KMS-11 (cell line): ENCODE results near the gene KIAA0930.

Source experiments
- H2AFZ ChIP-seq: fragments of 200-600 bp; sonication (generic); 2 replicates; pipeline ENCODE4 v1.6.1; 2016; ENCODE audit warnings: antibody characterized with exemption, mixed run types, low read depth
- H3K27ac ChIP-seq: fragments of 200-600 bp; sonication (generic); 2 replicates; pipeline ENCODE4 v1.6.1; 2016; ENCODE audit warnings: mild to moderate bottlenecking, mixed run types
- H3K27me3 ChIP-seq: fragments of 200-600 bp; sonication (generic); 2 replicates; pipeline ENCODE4 v1.6.1; 2017; ENCODE audit warnings: mild to moderate bottlenecking, low read depth, mixed run types, moderate library complexity; ENCODE audit not compliant: insufficient read depth
- H3K36me3 ChIP-seq: fragments of 200-600 bp; sonication (generic); 2 replicates; pipeline ENCODE4 v1.6.1; 2017; ENCODE audit warnings: mild to moderate bottlenecking, mixed run types; ENCODE audit not compliant: insufficient read depth
- H3K4me1 ChIP-seq: fragments of 200-600 bp; sonication (generic); 2 replicates; pipeline ENCODE4 v1.6.1; 2016; ENCODE audit warnings: mild to moderate bottlenecking, low read depth, mixed run types; ENCODE audit not compliant: poor library complexity, severe bottlenecking
- H3K4me2 ChIP-seq: fragments of 200-600 bp; sonication (generic); 2 replicates; pipeline ENCODE4 v1.7.0; 2016; ENCODE audit warnings: mild to moderate bottlenecking, mixed run types
- H3K4me3 ChIP-seq: fragments of 200-600 bp; sonication (generic); IDR thresholded peaks from 2 replicates; pipeline ENCODE4 v1.6.1; 2017; ENCODE audit warnings: low read depth, low read length, mixed read lengths; ENCODE audit not compliant: insufficient read depth
- H3K79me2 ChIP-seq: fragments of 200-600 bp; sonication (generic); 2 replicates; pipeline ENCODE4 v1.6.1; 2016; ENCODE audit warnings: low read depth, mixed run types; ENCODE audit not compliant: insufficient read depth
- H3K9ac ChIP-seq: fragments of 200-600 bp; sonication (generic); 2 replicates; pipeline ENCODE4 v1.6.1; 2016; ENCODE audit warnings: mild to moderate bottlenecking, mixed run types
- H4K20me1 ChIP-seq: fragments of 200-600 bp; sonication (generic); 2 replicates; pipeline ENCODE4 v1.6.1; 2016; ENCODE audit warnings: mild to moderate bottlenecking, mixed run types; ENCODE audit not compliant: insufficient read depth
- TF ChIP-seq, protein P1 (sequence below): fragments of 200-600 bp; sonication (generic); conservative IDR thresholded peaks from 2 replicates; pipeline ENCODE4 v1.6.1; 2017; ENCODE audit warnings: low read depth, mild to moderate bottlenecking, antibody characterized with exemption, low read length, moderate library complexity, mixed read lengths

KIAA0930 gene

DNA sequence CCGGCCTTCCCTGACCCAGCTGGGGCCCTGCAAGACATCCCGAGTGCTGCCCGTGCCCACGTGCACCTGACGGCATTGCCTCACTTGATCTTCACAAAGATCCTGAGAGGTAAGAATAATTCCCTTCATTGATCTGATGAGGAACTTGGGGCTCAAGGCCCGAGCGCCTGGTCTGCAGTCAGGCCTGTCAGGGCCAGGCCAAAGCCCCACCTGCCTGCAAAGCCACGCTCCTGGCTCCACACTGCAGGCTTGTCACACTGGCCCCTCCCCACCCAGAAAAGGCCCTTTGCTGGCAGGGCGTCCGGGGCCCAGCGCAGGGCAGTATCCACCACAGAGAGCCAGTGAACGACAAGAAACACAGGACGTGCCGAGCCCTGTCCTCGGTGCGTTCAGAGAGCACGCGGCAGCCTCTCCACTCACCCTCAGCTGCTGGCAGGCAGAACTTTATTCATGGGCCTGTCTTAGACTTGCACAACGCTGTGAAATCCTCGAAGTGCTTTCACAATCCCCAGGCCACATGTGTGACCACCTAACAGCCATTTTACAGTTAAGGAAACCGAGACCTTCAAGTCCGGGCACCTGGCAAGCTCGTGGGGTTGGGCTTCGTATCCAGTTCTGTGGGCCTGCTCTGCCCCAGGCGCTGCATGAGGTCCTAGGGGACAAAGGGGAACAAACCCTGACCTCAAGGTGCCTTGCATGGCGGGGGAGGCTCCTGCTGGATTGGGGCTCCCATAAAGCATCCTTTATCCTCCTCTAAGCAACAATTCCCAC lies 14.8 kb downstream of the KIAA0930 start:
- TF ChIP-seq, protein P1, sequence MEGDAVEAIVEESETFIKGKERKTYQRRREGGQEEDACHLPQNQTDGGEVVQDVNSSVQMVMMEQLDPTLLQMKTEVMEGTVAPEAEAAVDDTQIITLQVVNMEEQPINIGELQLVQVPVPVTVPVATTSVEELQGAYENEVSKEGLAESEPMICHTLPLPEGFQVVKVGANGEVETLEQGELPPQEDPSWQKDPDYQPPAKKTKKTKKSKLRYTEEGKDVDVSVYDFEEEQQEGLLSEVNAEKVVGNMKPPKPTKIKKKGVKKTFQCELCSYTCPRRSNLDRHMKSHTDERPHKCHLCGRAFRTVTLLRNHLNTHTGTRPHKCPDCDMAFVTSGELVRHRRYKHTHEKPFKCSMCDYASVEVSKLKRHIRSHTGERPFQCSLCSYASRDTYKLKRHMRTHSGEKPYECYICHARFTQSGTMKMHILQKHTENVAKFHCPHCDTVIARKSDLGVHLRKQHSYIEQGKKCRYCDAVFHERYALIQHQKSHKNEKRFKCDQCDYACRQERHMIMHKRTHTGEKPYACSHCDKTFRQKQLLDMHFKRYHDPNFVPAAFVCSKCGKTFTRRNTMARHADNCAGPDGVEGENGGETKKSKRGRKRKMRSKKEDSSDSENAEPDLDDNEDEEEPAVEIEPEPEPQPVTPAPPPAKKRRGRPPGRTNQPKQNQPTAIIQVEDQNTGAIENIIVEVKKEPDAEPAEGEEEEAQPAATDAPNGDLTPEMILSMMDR, result no peak
- Histone ChIP-seq H3K9ac (no peak overlapping the region), H3K27me3 (no peaks in the 10 kb centered on the region), H3K4me1 (no peaks in the 10 kb centered on the region), H3K36me3 (no peaks in the 10 kb centered on the region), H3K4me3 (no peak overlapping the region), H2AFZ (no peak overlapping the region), H3K79me2 (no peaks in the 10 kb centered on the region), H3K27ac (no peak overlapping the region), H3K4me2 (no peak overlapping the region), H4K20me1 (no peaks in the 10 kb centered on the region)

DNA sequence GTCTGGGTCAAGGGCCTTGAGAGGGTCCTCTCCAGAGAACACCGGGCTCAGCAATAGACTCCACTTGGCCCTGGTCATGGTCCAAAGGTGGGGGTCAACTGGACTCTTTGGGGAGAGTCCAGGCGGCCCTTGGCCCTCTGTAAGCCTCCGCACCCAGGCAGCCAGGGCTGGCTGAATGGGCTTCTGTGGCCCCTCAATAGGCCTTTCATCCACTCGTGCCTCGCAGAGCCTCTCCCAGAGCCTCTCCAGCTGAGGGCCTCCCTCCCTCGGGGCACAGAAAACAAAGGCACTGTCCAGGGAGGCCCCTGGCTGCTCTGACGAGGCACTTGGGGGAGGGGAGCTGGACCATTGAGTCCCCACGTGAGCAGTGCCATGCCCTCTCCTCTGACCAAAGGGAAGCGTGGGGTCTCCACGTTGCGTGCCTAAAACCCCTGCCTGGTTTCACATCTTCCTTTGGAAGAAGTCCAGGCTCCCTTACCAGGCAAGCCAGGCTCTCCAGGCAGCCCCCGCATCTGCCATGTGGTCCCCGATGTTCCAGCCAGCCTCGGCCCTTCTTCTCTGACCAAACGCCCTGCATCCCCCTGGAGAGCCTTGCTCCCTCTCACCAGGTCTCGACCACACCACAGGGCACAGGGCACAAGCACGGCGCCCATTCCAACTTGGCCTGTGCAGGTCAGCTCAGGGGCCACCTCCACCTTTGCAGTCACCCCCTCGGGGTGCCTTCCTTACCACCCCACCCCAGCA lies 15.5 kb downstream of the KIAA0930 start:
- Histone ChIP-seq H3K27ac (no peak overlapping the region), H3K9ac (no peak overlapping the region), H3K36me3 (no peaks in the 10 kb centered on the region), H3K79me2 (no peaks in the 10 kb centered on the region), H3K4me2 (no peak overlapping the region), H2AFZ (no peak overlapping the region), H3K4me3 (no peak overlapping the region), H3K27me3 (no peaks in the 10 kb centered on the region), H4K20me1 (no peaks in the 10 kb centered on the region), H3K4me1 (no peaks in the 10 kb centered on the region)
- TF ChIP-seq, protein P1, result no peak

DNA sequence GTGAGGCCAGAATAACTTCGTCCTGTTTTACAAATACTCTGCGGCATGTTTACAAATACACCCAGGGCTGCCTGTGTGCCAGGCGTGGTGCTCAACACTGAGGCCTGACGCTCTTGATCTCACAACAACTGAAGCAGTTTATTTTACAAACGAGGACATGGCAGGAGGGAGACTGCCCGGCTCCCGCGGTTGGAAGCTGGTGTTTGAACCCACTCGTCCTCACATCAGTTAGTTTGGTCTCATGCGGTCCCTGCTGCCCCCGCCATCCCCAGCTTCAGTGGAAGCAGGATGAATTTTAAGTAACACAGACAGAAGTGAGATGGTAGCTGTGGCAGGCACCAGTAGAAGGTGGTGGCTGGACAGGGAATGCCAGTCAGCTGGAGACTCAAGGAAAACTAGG lies 16.4 kb downstream of the KIAA0930 start:
- Histone ChIP-seq H3K79me2 (no peaks in the 10 kb centered on the region), H3K4me2 (no peak overlapping the region), H4K20me1 (no peaks in the 10 kb centered on the region), H3K4me3 (no peak overlapping the region), H3K36me3 (no peaks in the 10 kb centered on the region), H3K4me1 (no peaks in the 10 kb centered on the region), H2AFZ (no peak overlapping the region), H3K9ac (no peak overlapping the region), H3K27ac (no peak overlapping the region), H3K27me3 (no peaks in the 10 kb centered on the region)
- TF ChIP-seq, protein P1, result no peak

DNA sequence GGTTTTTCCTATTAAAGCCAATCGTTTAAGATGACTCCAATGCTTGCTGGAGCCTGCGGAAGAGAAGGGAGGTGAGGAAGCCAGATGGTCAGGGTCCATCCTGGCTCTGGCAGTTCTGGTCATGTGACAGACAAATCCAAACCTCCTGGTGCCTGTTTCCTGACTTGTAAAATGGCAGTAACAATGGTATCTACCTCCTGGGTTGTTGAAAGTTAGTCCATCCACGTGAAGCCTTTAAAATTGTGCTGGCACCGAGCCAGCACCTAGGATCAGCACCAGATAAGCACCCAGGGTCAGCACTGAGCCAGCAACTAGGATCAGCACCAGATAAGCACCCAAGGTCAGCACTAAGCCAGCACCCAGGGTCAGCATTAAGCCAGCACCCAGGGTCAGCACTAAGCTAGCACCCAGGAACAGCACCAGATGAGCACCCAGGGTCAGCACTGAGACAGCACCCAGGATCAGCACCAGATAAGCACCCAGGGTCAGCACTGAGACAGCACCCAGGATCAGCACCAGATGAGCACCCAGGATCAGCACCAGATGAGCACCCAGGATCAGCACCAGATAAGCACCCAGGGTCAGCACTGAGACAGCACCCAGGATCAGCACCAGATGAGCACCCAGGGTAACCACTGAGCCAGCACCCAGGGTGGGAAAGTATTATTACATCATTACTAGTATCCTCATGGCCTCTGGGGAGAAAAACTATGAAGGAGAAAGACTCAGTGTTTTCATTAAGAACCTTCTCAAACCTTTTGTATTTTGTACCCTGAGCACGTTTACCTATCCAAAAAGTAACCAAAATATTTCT lies 17.2 kb downstream of the KIAA0930 start:
- Histone ChIP-seq H3K4me2 (no peak overlapping the region), H3K36me3 (no peaks in the 10 kb centered on the region), H3K27ac (no peak overlapping the region), H2AFZ (no peak overlapping the region), H4K20me1 (no peaks in the 10 kb centered on the region), H3K79me2 (no peaks in the 10 kb centered on the region), H3K9ac (no peak overlapping the region), H3K4me3 (no peak overlapping the region), H3K4me1 (no peaks in the 10 kb centered on the region), H3K27me3 (no peaks in the 10 kb centered on the region)
- TF ChIP-seq, protein P1, result no peak
